H1 (cell line): ENCODE data around the gene PTPRG. TPM values are rescaled to one million over a fixed set of nuclear protein-coding genes. Genes with fewer than 3 reads are reported as not detected.
A peak's percentile ranks its signal among the peaks of the same experiment; 100 is the strongest.

ENCODE experiments used
- CTCF ChIA-PET: fragments of 300-600 bp; sonication (Branson Sonifier 250); formaldehyde crosslinking; loops from one replicate; lab custom pipeline; 2021; ENCODE audit not compliant: partially characterized antibody; lab: Charles Lee
- POLR2A ChIA-PET: fragments of 300-600 bp; sonication (Branson Sonifier 250); formaldehyde crosslinking; loops from one replicate; lab custom pipeline; 2021; ENCODE audit warnings: inconsistent platforms; ENCODE audit not compliant: partially characterized antibody; lab: Charles Lee
- DNase-seq, 2 experiments: peaks; one replicate each; pipeline versions ENCODE4 v3.0.0 to v3.0.0-alpha.2; 2010 to 2022; ENCODE audit warnings: low spot score in 2 of 2, low read depth in 1 of 2, mixed read lengths in 1 of 2
- FAIRE-seq: peaks from 2 replicates; lab custom pipeline; 2011; peaks lifted over from hg19 to GRCh38; lab: Jason Lieb, UNC
- H2AFZ ChIP-seq: 2 replicates; pipeline ENCODE4 v1.8.1; 2012; ENCODE audit warnings: low read length, inconsistent platforms
- H2AK5ac ChIP-seq: 2 replicates; pipeline ENCODE4 v1.6.1; 2013; ENCODE audit warnings: low read depth, low read length
- H2BK120ac ChIP-seq: replicated peaks from 2 replicates; pipeline ENCODE3; 2013; ENCODE audit warnings: low read depth, low read length, inconsistent platforms
- H2BK12ac ChIP-seq: 2 replicates; pipeline ENCODE4 v1.6.1; 2013; ENCODE audit warnings: low read depth, low read length
- H2BK15ac ChIP-seq: 2 replicates; pipeline ENCODE4 v1.6.1; 2013; ENCODE audit warnings: low read length
- H2BK20ac ChIP-seq: 2 replicates; pipeline ENCODE4 v1.6.1; 2013; ENCODE audit warnings: low read length
- H2BK5ac ChIP-seq: 2 replicates; pipeline ENCODE4 v1.6.1; 2013; ENCODE audit warnings: low read depth, low read length
- H3K14ac ChIP-seq: 2 replicates; pipeline ENCODE4 v1.6.1; 2013; ENCODE audit warnings: inconsistent platforms; ENCODE audit not compliant: insufficient read length
- H3K18ac ChIP-seq: 2 replicates; pipeline ENCODE4 v1.6.1; 2013; ENCODE audit warnings: low read length; ENCODE audit errors: extremely low read depth
- H3K23ac ChIP-seq: 2 replicates; pipeline ENCODE4 v1.6.1; 2013; ENCODE audit warnings: inconsistent platforms; ENCODE audit not compliant: insufficient read length
- H3K23me2 ChIP-seq: 2 replicates; pipeline ENCODE4 v1.6.1; 2013; ENCODE audit warnings: low read depth, low read length
- H3K27ac ChIP-seq: 2 replicates; pipeline ENCODE4 v1.6.1; 2011; ENCODE audit warnings: low read depth, low read length, inconsistent platforms
- H3K27me3 ChIP-seq, 4 experiments: replicated peaks in 1 of 4; 1 replicate in 1 of 4; 2 replicates in 3 of 4; pipeline versions ENCODE4 v1.6.1 to v1.8.1; 2011 to 2013; ENCODE audit warnings: low read length in 3 of 4, mild to moderate bottlenecking in 3 of 4, inconsistent platforms in 2 of 4, mixed read lengths in 2 of 4, moderate library complexity in 1 of 4; ENCODE audit not compliant: control insufficient read depth in 3 of 4, insufficient read depth in 3 of 4; ENCODE audit errors: extremely low read depth in 1 of 4
- H3K36me3 ChIP-seq, 4 experiments: 2 replicates each; pipeline versions ENCODE4 v1.6.1 to v1.8.1; 2011 to 2013; ENCODE audit warnings: mild to moderate bottlenecking in 4 of 4, low read length in 3 of 4, moderate library complexity in 2 of 4, control low read depth in 1 of 4, inconsistent platforms in 1 of 4; ENCODE audit not compliant: insufficient read depth in 4 of 4, control insufficient read depth in 2 of 4
- H3K4ac ChIP-seq: replicated peaks from 2 replicates; pipeline ENCODE3; 2013; ENCODE audit warnings: low read length, low read depth, mixed read lengths, inconsistent platforms; ENCODE audit not compliant: insufficient read length
- H3K4me1 ChIP-seq, 4 experiments: replicated peaks in 1 of 4; 1 replicate in 1 of 4; 2 replicates in 3 of 4; pipeline versions ENCODE4 v1.6.1 to v1.8.1; 2011 to 2013; ENCODE audit warnings: low read length in 3 of 4, inconsistent platforms in 2 of 4, mixed read lengths in 1 of 4; ENCODE audit not compliant: insufficient read depth in 4 of 4, control insufficient read depth in 3 of 4
- H3K4me2 ChIP-seq, 2 experiments: 2 replicates each; pipeline versions ENCODE4 v1.6.1 to v1.8.1; 2011 to 2013; ENCODE audit warnings: low read depth in 2 of 2, low read length in 2 of 2, control low read depth in 1 of 2, inconsistent platforms in 1 of 2, mild to moderate bottlenecking in 1 of 2; ENCODE audit not compliant: insufficient read depth in 1 of 2
- H3K4me3 ChIP-seq, 4 experiments: fragments of 200-600, 300-600 bp in 1 of 4; sonication (generic), shearing (Covaris generic), sonication (Bioruptor Twin) in 1 of 4; 2 replicates each; pipeline versions ENCODE4 v1.5.1 to v1.8.1; 2011 to 2016; ENCODE audit warnings: low read length in 4 of 4, low read depth in 3 of 4, control low read depth in 2 of 4, inconsistent platforms in 2 of 4, mild to moderate bottlenecking in 2 of 4, mixed read lengths in 1 of 4, moderate library complexity in 1 of 4; ENCODE audit not compliant: insufficient read depth in 2 of 4; ENCODE audit errors: extremely low read depth in 1 of 4
- H3K56ac ChIP-seq: replicated peaks from 2 replicates; pipeline ENCODE3; 2013; ENCODE audit warnings: low read depth, mild to moderate bottlenecking, mixed read lengths, low read length, inconsistent platforms; ENCODE audit not compliant: insufficient read length
- H3K79me1 ChIP-seq: 2 replicates; pipeline ENCODE4 v1.6.1; 2013; ENCODE audit warnings: low read depth, low read length, control low read depth
- H3K79me2 ChIP-seq, 2 experiments: 2 replicates each; pipeline versions ENCODE4 v1.6.1 to v1.8.1; 2012 to 2013; ENCODE audit warnings: low read length in 2 of 2, mild to moderate bottlenecking in 2 of 2, inconsistent platforms in 1 of 2; ENCODE audit not compliant: insufficient read depth in 2 of 2, control insufficient read depth in 1 of 2
- H3K9ac ChIP-seq, 4 experiments: replicated peaks in 1 of 4; 1 replicate in 1 of 4; 2 replicates in 3 of 4; pipeline versions ENCODE4 v1.6.1 to v1.8.1; 2011 to 2013; ENCODE audit warnings: low read depth in 3 of 4, low read length in 3 of 4, control low read depth in 2 of 4, mild to moderate bottlenecking in 2 of 4, moderate library complexity in 2 of 4, inconsistent platforms in 1 of 4; ENCODE audit errors: extremely low read depth in 1 of 4
- H3K9me3 ChIP-seq, 2 experiments: 2 replicates each; pipeline versions ENCODE4 v1.6.1 to v1.8.1; 2012 to 2013; ENCODE audit warnings: mild to moderate bottlenecking in 2 of 2, moderate library complexity in 2 of 2, control low read depth in 1 of 2, inconsistent platforms in 1 of 2, low read depth in 1 of 2, low read length in 1 of 2, mixed read lengths in 1 of 2; ENCODE audit not compliant: insufficient read depth in 2 of 2
- H4K20me1 ChIP-seq, 2 experiments: replicated peaks in 1 of 2; 2 replicates each; pipeline versions ENCODE3 to v1.8.1; 2011 to 2013; ENCODE audit warnings: inconsistent platforms in 2 of 2, low read length in 2 of 2, mild to moderate bottlenecking in 1 of 2; ENCODE audit not compliant: insufficient read depth in 2 of 2, control insufficient read depth in 1 of 2
- H4K5ac ChIP-seq: 2 replicates; pipeline ENCODE4 v1.6.1; 2013; ENCODE audit warnings: low read length, low read depth, mixed read lengths, inconsistent platforms; ENCODE audit not compliant: insufficient read length
- H4K8ac ChIP-seq: 2 replicates; pipeline ENCODE4 v1.8.0; 2013; ENCODE audit warnings: mild to moderate bottlenecking, moderate library complexity, low read length, inconsistent platforms; ENCODE audit not compliant: insufficient read depth; ENCODE audit errors: extremely low read depth
- H4K91ac ChIP-seq: replicated peaks from 2 replicates; pipeline ENCODE3; 2013; ENCODE audit warnings: low read length, mixed read lengths, inconsistent platforms; ENCODE audit not compliant: insufficient read length
- BRCA1 ChIP-seq: IDR thresholded peaks from 2 replicates; pipeline ENCODE4 v1.6.1; 2012; ENCODE audit warnings: low read depth, low read length, improper control_type of control experiment
- CBX5 ChIP-seq: fragments of 300-800, 300-1000 bp; sonication (generic); IDR thresholded peaks from 2 replicates; pipeline ENCODE4 v1.7.1; 2016; ENCODE audit warnings: antibody characterized with exemption, low read length, low read depth
- CHD1 ChIP-seq: IDR thresholded peaks from 2 replicates; pipeline ENCODE4 v1.6.1; 2012; ENCODE audit warnings: low read depth, low read length, improper control_type of control experiment
- CTBP2 ChIP-seq: IDR thresholded peaks from 2 replicates; pipeline ENCODE4 v1.7.0; 2011; ENCODE audit warnings: borderline replicate concordance, mild to moderate bottlenecking, moderate library complexity, mixed read lengths, low read length; ENCODE audit not compliant: insufficient read depth, insufficient read length
- FOSL1 ChIP-seq: IDR thresholded peaks from 2 replicates; pipeline ENCODE4 v1.6.1; 2011; ENCODE audit warnings: mild to moderate bottlenecking, low read depth, low read length, moderate library complexity; ENCODE audit not compliant: insufficient read depth
- GABPA ChIP-seq: IDR thresholded peaks from 2 replicates; pipeline ENCODE4 v1.6.1; 2011; ENCODE audit warnings: mild to moderate bottlenecking, low read length, moderate library complexity, borderline replicate concordance; ENCODE audit not compliant: insufficient read depth
- POLR2A ChIP-seq, 2 experiments: IDR thresholded peaks; 1 replicate in 1 of 2; 2 replicates in 1 of 2; pipeline ENCODE4 v1.6.1; 2011; ENCODE audit warnings: low read depth in 2 of 2, low read length in 2 of 2, mild to moderate bottlenecking in 2 of 2; ENCODE audit errors: control extremely low read depth in 1 of 2
- RNF2 ChIP-seq: fragments of 200-900, 300-1000 bp; sonication (generic); IDR thresholded peaks from 2 replicates; pipeline ENCODE4 v1.7.1; 2016; ENCODE audit warnings: borderline replicate concordance, low read depth, mild to moderate bottlenecking, antibody characterized with exemption, low read length; ENCODE audit not compliant: poor library complexity, severe bottlenecking; ENCODE audit errors: missing control alignments
- SIN3A ChIP-seq, 2 experiments: IDR thresholded peaks in 1 of 2; conservative IDR thresholded peaks in 1 of 2; 2 replicates each; pipeline ENCODE4 v1.6.1; 2011 to 2012; ENCODE audit warnings: low read length in 2 of 2, improper control_type of control experiment in 1 of 2, low read depth in 1 of 2, mild to moderate bottlenecking in 1 of 2
- SP4 ChIP-seq: IDR thresholded peaks from 2 replicates; pipeline ENCODE4 v1.6.1; 2012; ENCODE audit warnings: low read length, inconsistent platforms
- TAF7 ChIP-seq: optimal IDR thresholded peaks from 2 replicates; pipeline ENCODE3; 2011; ENCODE audit warnings: low read depth, mild to moderate bottlenecking, inconsistent platforms, low read length, moderate library complexity, borderline replicate concordance
- TBP ChIP-seq: IDR thresholded peaks from 2 replicates; pipeline ENCODE4 v1.6.1; 2011; ENCODE audit warnings: low read depth, low read length, improper control_type of control experiment
- TEAD4 ChIP-seq: IDR thresholded peaks from 2 replicates; pipeline ENCODE4 v1.6.1; 2012; ENCODE audit warnings: low read depth, low read length, inconsistent platforms, mixed read lengths
- WGBS, 2 experiments: shearing (Covaris generic) in 1 of 2; methylation state at CpG; one replicate each; pipeline versions ENCODE4 v1.1.6 to v1.1.7; 2013 to 2015; ENCODE audit warnings: low lambda C conversion rate in 2 of 2, mixed read lengths in 2 of 2, inconsistent platforms in 1 of 2, low coverage in 1 of 2, missing lambda C conversion rate in 1 of 2; ENCODE audit not compliant: insufficient replicate concordance in 2 of 2, insufficient coverage in 1 of 2, insufficient read length in 1 of 2; ENCODE audit errors: extremely low coverage in 1 of 2, missing lambda C conversion rate in 1 of 2; 5-methylcytosine and 5-hydroxymethylcytosine counted together
- polyA plus RNA-seq, 7 experiments: library from polyadenylated mRNA; depleted of rRNA in 3 of 7; stranded (reverse) in 5 of 7; unstranded in 2 of 7; fragments of >200 nt in 5 of 7; fragments of 200-250 nt in 2 of 7; gene quantifications; 1 replicate in 5 of 7; 2 replicates in 1 of 7; 4 replicates in 1 of 7; pipeline versions ENCODE4 v1.2.1 to v1.2.3, GENCODE V29; 2011 to 2013; ENCODE audit warnings: missing spikeins in 2 of 7, mixed read lengths in 2 of 7
- total RNA-seq: library from RNA; stranded (reverse); fragmentation: NEBNext Ultra II Directional; extraction: Animal tissue kit (Norgen Biotek cat#: 25700); gene quantifications from 2 replicates; pipeline ENCODE4 v1.2.1, GENCODE V29; 2021

PTPRG gene
- total and polyA plus RNA-seq, 2 of the 8 experiments (the other 6 are each of a cell fraction or from before 2014, with no cell fraction given) = 23.3 to 96.2 TPM

DNA sequence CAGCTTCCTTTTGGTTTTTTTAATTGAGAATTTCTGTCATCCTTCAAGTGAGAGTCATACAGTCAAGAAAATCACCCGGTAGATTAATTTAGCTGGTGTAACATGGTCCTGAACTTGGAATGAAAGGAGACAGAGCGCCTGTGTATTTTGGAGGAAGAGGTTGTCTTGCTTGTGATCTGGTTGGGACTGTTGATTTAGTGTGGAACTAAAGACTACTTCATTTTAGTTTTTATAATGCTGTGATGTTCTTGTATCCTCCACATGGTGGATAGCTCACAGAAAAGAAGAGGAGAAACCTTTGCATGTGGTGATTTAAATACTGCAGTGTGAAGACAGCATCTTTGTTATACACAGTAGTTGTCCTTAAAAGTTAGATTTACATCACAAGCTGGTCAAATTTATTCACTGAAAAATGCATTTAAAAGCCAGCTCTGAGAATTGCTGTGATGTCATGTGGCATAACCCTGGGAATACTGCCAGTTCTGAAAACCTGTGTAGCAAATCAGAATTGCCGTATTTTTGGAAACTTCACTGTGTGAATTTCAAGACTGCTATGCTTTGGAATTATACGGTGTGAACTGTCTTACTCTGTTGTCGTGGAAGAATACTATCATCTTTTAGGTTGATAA, 268.5 kb downstream of the PTPRG start:
- no peak overlapping the region for H3K4ac ChIP-seq
- H3K79me2 ChIP-seq = peaks cover 0 to 96% of the 10 kb centered on the region in 2 experiments; a peak in 3 of 4 replicates
- no peak overlapping the region for H2BK12ac ChIP-seq
- WGBS, 2 experiments = 85% methylated on average over 5 of the region's 5 CpGs; no CpG with 5 or more reads in 1 of the 2 experiments
- no peak overlapping the region for H2BK120ac ChIP-seq
- no peak overlapping the region for H3K14ac ChIP-seq
- H3K36me3 ChIP-seq = no peaks in the 10 kb centered on the region; a peak in 1 of 8 replicates
- no peaks in the 10 kb centered on the region for H3K23me2 ChIP-seq
- FAIRE-seq (no peak), DNase-seq (no peak)
- H3K23ac ChIP-seq = no peak overlapping the region
- no peak overlapping the region for H2AFZ ChIP-seq
- H4K8ac ChIP-seq = no peak overlapping the region
- no peaks in the 10 kb centered on the region for H3K27me3 ChIP-seq
- H3K56ac ChIP-seq = no peak overlapping the region
- no peak overlapping the region for H2BK15ac ChIP-seq
- no peak overlapping the region for H2BK5ac ChIP-seq
- no peak overlapping the region for H3K9ac ChIP-seq
- H4K5ac ChIP-seq = no peak overlapping the region
- POLR2A ChIA-PET = interaction anchor here (1.1 kb wide), 1 partner anchor 12 kb away, joined by 3 read pairs; no protein-coding TSS in a partner anchor
- no peak overlapping the region for H3K27ac ChIP-seq
- peaks cover 9% of the 10 kb centered on the region for H3K79me1 ChIP-seq
- H3K4me1 ChIP-seq = peaks cover 4 to 17% (median 12%) of the 10 kb centered on the region in 4 experiments
- H2BK20ac ChIP-seq = no peak overlapping the region
- peaks cover 0 to 2% of the 10 kb centered on the region in 2 experiments for H4K20me1 ChIP-seq
- H3K4me2 ChIP-seq = peak overlapping the region; percentile 31 to 44
- no peak overlapping the region for H4K91ac ChIP-seq
- CTCF ChIA-PET = interaction anchor here (0.6 to 1.4 kb wide), 4 partner anchors 9 to 105 kb away, joined by 3 to 4 read pairs (median 3); no protein-coding TSS in a partner anchor
- no peak overlapping the region for H2AK5ac ChIP-seq
- H3K4me3 ChIP-seq = peak overlapping the region in 1 of 4 experiments; percentile 29; a peak in 1 of 8 replicates
- H3K9me3 ChIP-seq = no peaks in the 10 kb centered on the region
- H3K18ac ChIP-seq = no peak overlapping the region
- no peak for TF ChIP-seq SP4
- no peak for TF ChIP-seq FOSL1
- no peak for TF ChIP-seq CBX5
- no peak for TF ChIP-seq TBP
- TF ChIP-seq SIN3A (conservative IDR thresholded peaks at IDR 0.05 in 1 of 2, IDR thresholded peaks at IDR 0.05 in 1 of 2; ENCODE audit: low read depth in 1 of 2, low read length in 2 of 2) = no peak
- TF ChIP-seq RNF2 = no peak
- no peak for TF ChIP-seq BRCA1
- TF ChIP-seq TEAD4 = no peak
- no peak for TF ChIP-seq GABPA
- no peak for TF ChIP-seq CTBP2
- TF ChIP-seq TAF7 = no peak
- TF ChIP-seq CHD1 = no peak
- no peak for TF ChIP-seq POLR2A (IDR thresholded peaks at IDR 0.05; ENCODE audit: control extremely low read depth in 1 of 2, low read depth in 2 of 2, low read length in 2 of 2)
